Ascending aorta (tissue), 2 donors: ENCODE data around the gene EMILIN2. TPM values are rescaled to one million over a fixed set of nuclear protein-coding genes. Genes with fewer than 3 reads are reported as not detected.

ENCODE experiments used
- DNase-seq, 2 donors: peaks; one replicate each; pipeline ENCODE4 v3.0.0-alpha.2; 2019; ENCODE audit warnings: low spot score in 2 of 2
- H3K27ac ChIP-seq, 2 donors: fragments of 200-600 bp; sonication (generic); one replicate each; pipeline ENCODE4 v1.5.1; 2016 to 2017; ENCODE audit warnings: mild to moderate bottlenecking in 1 of 2
- H3K27me3 ChIP-seq: fragments of 200-600 bp; sonication (generic); one replicate; pipeline ENCODE4 v1.5.1; 2017
- H3K36me3 ChIP-seq, 2 donors: fragments of 200-600 bp; sonication (generic); one replicate each; pipeline ENCODE4 v1.5.1; 2016
- H3K4me1 ChIP-seq, 2 donors: fragments of 200-600 bp; sonication (generic); one replicate each; pipeline ENCODE4 v1.5.1; 2016 to 2017; ENCODE audit warnings: mild to moderate bottlenecking in 1 of 2
- H3K4me3 ChIP-seq, 2 donors: fragments of 200-600 bp; sonication (generic); one replicate each; pipeline ENCODE4 v1.5.1; 2016 to 2017; ENCODE audit warnings: mild to moderate bottlenecking in 1 of 2
- H3K9me3 ChIP-seq, 2 donors: fragments of 200-600 bp; sonication (generic); one replicate each; pipeline ENCODE4 v1.5.1; 2016
- intact Hi-C: fragments of 100-400 bp; cut with DNase I; formaldehyde crosslinking; loops from one replicate; pipeline ENCODE4 v1.15.1; 2023
- total RNA-seq: library from RNA; depleted of rRNA; stranded (reverse); fragments of >200 nt; gene quantifications from one replicate; pipeline ENCODE4 v1.1.0, GENCODE V29; 2016
- TF ChIP-seq, protein P1 (sequence below), 3 experiments: fragments of 200-600 bp in 2 of 3; fragments of 450-650 bp in 1 of 3; sonication (generic) in 2 of 3; IDR thresholded peaks; one replicate each; pipeline ENCODE4 v1.5.1; 2016 to 2019; ENCODE audit warnings: antibody characterized with exemption in 3 of 3, mild to moderate bottlenecking in 1 of 3, moderate library complexity in 1 of 3

The EMILIN2 gene
- total RNA-seq, 1 donor from 2014 or later = 22.4 TPM

DNA sequence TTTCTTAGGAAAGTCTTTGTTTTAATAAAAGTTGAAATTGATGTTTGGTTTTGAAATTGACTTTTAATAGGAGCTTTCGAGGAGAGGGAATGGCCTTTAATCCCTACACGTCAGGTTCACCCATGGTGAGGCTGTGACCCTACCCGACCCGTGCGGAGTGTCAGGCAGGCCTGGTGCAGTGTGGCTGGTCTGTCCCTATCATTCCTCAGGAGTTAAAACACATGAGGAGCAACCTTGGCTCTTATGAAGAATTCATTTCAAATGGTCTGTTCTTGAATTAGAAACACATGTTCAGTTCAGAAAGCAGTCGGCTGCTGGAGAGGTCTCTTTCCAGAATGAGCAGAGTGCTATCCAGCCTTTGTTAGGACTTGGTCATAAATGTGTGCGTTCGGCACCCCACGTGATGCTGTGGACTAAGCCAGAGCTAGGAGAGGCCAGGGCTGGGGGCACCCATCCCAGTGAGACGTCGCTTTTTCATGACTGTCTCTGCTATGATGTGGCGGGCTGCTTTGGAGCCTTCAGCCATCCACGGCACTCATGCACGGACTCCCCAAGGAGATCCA is 54.7 kb downstream of the EMILIN2 start:
- no peaks in the 10 kb centered on the region for H3K36me3 ChIP-seq
- no peak overlapping the region for H3K4me3 ChIP-seq
- no peaks in the 10 kb centered on the region for H3K9me3 ChIP-seq
- peak in 1 of 2 donors; percentile 66 for DNase-seq
- H3K27ac ChIP-seq = peak overlapping the region; percentile 24 to 47
- intact Hi-C loops = no loop called here
- peaks cover 0 to 7% of the 10 kb centered on the region in 2 donors for H3K4me1 ChIP-seq
- TF ChIP-seq, protein P1, sequence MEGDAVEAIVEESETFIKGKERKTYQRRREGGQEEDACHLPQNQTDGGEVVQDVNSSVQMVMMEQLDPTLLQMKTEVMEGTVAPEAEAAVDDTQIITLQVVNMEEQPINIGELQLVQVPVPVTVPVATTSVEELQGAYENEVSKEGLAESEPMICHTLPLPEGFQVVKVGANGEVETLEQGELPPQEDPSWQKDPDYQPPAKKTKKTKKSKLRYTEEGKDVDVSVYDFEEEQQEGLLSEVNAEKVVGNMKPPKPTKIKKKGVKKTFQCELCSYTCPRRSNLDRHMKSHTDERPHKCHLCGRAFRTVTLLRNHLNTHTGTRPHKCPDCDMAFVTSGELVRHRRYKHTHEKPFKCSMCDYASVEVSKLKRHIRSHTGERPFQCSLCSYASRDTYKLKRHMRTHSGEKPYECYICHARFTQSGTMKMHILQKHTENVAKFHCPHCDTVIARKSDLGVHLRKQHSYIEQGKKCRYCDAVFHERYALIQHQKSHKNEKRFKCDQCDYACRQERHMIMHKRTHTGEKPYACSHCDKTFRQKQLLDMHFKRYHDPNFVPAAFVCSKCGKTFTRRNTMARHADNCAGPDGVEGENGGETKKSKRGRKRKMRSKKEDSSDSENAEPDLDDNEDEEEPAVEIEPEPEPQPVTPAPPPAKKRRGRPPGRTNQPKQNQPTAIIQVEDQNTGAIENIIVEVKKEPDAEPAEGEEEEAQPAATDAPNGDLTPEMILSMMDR (IDR thresholded peaks at IDR 0.05) = no peak
- H3K27me3 ChIP-seq = no peaks in the 10 kb centered on the region

GRCh38 chr18:2902327-2902726 is 55.5 kb downstream of the EMILIN2 start:
- intact Hi-C loops = loop anchor here (2.0 kb wide), 1 partner anchor 56 kb away; the partner anchor contains the start of gene EMILIN2
- peaks cover 0 to 7% of the 10 kb centered on the region in 2 donors for H3K4me1 ChIP-seq
- peak overlapping the region; percentile 47 to 59 for H3K27ac ChIP-seq
- H3K4me3 ChIP-seq = no peak overlapping the region
- no peaks in the 10 kb centered on the region for H3K27me3 ChIP-seq
- TF ChIP-seq, protein P1 (IDR thresholded peaks at IDR 0.05) = no peak
- H3K9me3 ChIP-seq = no peaks in the 10 kb centered on the region
- DNase-seq = peak in 1 of 2 donors; percentile 50
- no peaks in the 10 kb centered on the region for H3K36me3 ChIP-seq

GRCh38 chr18:2903006-2903405 is 56.2 kb downstream of the EMILIN2 start:
- Histone ChIP-seq H3K4me1 (peaks cover 0 to 6% of the 10 kb centered on the region in 2 donors), H3K27me3 (no peaks in the 10 kb centered on the region), H3K36me3 (no peaks in the 10 kb centered on the region), H3K27ac (peak overlapping the region; percentile 47 to 59), H3K9me3 (no peaks in the 10 kb centered on the region), H3K4me3 (no peak overlapping the region)
- TF ChIP-seq, protein P1 (IDR thresholded peaks at IDR 0.05) = no peak
- DNase-seq = peak in 1 of 2 donors; percentile 75
- intact Hi-C loops = loop anchor here (2.0 kb wide), 1 partner anchor 56 kb away; the partner anchor contains the start of gene EMILIN2

- DNase-seq = peak in 1 of 2 donors; percentile 76
- Histone ChIP-seq H3K36me3 (no peaks in the 10 kb centered on the region), H3K4me3 (peak overlapping the region; percentile 66 to 72), H3K9me3 (no peaks in the 10 kb centered on the region), H3K27ac (peak overlapping the region; percentile 22 to 28), H3K4me1 (peaks cover 0 to 4% of the 10 kb centered on the region in 2 donors), H3K27me3 (no peaks in the 10 kb centered on the region)
- intact Hi-C loops = loop anchor here (2.0 to 5.0 kb wide), 2 partner anchors 25 to 99 kb away; no protein-coding TSS in a partner anchor
- TF ChIP-seq, protein P1 (IDR thresholded peaks at IDR 0.05) = no peak
Observed at GRCh38 chr18:2905854-2906703, 59.3 kb downstream of the EMILIN2 start.

DNA sequence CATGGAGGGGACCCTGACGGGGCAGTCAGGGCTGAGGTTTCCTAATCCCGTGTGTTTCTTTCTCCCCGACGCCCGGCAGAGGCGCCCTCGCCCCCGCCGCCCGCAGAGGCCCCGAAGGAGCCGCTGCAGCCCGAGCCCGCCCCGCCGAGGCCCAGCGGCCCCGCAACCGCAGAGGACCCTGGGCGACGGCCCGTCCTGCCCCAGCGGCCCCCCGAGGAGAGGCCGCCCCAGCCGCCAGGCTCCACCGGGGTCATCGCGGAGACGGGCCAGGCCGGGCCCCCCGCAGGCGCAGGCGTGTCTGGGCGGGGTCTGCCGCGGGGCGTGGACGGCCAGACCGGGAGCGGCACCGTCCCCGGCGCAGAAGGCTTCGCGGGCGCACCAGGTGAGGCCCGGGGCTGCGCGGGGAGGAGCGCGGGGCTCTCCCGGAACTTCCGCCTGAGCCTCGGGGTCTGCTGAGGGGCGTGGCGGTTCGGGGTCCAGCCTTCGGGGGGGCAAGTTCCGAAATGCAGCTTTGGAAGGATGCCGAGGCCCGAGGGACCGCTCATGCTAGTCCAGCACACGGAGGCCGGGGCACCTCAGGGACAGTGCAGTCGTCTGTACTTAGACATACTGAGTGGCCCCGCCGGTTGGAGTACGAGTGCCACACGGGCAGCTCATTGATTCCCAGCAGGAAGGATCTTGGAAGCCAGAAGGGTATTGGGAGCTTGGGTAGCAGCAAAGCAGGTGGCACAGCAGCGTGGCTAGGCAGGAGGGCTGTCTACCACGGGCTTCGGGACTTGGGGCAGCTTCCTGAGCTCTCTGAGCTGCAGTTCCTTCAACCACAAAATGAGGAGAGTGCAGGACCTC is 60.1 kb downstream of the EMILIN2 start:
- Histone ChIP-seq H3K27me3 (no peaks in the 10 kb centered on the region), H3K27ac (peak overlapping the region; percentile 22 to 28), H3K4me1 (peaks cover 0 to 4% of the 10 kb centered on the region in 2 donors), H3K9me3 (no peaks in the 10 kb centered on the region), H3K36me3 (peaks cover 0 to 6% of the 10 kb centered on the region in 2 donors), H3K4me3 (peak overlapping the region; percentile 66 to 72)
- DNase-seq = peak in 1 of 2 donors; percentile 73
- intact Hi-C loops = loop anchor here (5.0 kb wide), 1 partner anchor 100 kb away; no protein-coding TSS in a partner anchor
- TF ChIP-seq, protein P1 (IDR thresholded peaks at IDR 0.05) = peak in 1 of 3 experiments; percentile 18
